ENCODE data around the gene RBM23.

The RBM23 gene

DNA sequence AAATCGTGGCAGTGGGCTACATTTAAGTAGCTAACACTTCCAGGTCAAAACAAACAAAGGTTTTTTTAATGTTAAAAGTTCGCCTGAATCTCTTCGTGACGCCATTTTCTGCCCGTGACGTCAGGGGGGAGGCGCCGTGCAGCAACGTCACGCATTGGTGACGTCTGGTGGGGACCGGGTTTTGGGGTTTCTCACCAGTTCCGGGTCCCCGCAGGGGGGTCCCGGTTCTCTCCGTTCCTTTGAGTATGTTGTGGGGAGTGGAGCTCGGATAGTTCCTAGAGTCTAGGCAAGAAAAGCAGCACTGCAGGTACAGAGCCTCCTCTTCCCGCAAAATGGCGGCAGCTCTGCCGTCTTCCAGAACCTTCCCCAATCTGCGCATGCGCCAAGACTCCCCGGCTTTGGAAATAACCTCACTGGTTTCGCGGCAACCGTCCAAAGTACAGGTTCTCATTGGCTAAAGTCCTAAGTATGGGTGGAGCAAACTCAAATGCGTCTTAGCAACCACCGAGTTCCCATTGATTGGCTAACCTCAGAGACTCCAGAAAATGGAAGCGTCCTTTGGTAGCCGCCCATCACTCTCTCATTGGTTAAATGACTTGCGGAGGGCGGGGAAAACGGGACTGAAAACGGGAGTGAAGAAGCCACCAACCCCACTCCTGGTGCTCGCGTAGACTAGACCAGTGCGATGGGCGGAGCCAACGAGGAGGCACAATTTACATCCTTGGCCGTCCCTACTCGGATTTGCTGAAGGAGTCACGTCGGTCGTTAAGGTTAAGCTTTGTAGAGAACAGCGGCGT, at the start of gene RBM23 (continued):
- TF ChIP-seq, protein P1, sequence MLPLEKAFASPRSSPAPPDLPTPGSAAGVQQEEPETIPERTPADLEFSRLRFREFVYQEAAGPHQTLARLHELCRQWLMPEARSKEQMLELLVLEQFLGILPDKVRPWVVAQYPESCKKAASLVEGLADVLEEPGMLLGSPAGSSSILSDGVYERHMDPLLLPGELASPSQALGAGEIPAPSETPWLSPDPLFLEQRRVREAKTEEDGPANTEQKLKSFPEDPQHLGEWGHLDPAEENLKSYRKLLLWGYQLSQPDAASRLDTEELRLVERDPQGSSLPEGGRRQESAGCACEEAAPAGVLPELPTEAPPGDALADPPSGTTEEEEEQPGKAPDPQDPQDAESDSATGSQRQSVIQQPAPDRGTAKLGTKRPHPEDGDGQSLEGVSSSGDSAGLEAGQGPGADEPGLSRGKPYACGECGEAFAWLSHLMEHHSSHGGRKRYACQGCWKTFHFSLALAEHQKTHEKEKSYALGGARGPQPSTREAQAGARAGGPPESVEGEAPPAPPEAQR (tag by site-specific recombination; IDR thresholded peaks at IDR 0.05): no peak
- peak; percentile 34; the same call in 1 of the 2 replicates for TF ChIP-seq ZNF394 (tag by site-specific recombination; IDR thresholded peaks at IDR 0.05; ENCODE audit: borderline replicate concordance)
- no peak for TF ChIP-seq ZNF221 (tag by site-specific recombination; IDR thresholded peaks at IDR 0.05; ENCODE audit: borderline replicate concordance)
- TF ChIP-seq, protein P2, sequence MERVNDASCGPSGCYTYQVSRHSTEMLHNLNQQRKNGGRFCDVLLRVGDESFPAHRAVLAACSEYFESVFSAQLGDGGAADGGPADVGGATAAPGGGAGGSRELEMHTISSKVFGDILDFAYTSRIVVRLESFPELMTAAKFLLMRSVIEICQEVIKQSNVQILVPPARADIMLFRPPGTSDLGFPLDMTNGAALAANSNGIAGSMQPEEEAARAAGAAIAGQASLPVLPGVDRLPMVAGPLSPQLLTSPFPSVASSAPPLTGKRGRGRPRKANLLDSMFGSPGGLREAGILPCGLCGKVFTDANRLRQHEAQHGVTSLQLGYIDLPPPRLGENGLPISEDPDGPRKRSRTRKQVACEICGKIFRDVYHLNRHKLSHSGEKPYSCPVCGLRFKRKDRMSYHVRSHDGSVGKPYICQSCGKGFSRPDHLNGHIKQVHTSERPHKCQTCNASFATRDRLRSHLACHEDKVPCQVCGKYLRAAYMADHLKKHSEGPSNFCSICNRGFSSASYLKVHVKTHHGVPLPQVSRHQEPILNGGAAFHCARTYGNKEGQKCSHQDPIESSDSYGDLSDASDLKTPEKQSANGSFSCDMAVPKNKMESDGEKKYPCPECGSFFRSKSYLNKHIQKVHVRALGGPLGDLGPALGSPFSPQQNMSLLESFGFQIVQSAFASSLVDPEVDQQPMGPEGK (tag by site-specific recombination; IDR thresholded peaks at IDR 0.05): no peak
- TF ChIP-seq TCF7L2 (IDR thresholded peaks at IDR 0.05; ENCODE audit: borderline replicate concordance, low read depth, low read length): no peak
- no peak for TF ChIP-seq ZNF354C (tag by site-specific recombination; IDR thresholded peaks at IDR 0.05; ENCODE audit: borderline replicate concordance, low read depth)
- TF ChIP-seq SETDB1 (IDR thresholded peaks at IDR 0.05; ENCODE audit: insufficient read length, low read length): no peak
- TF ChIP-seq ZNF223 (tag by site-specific recombination; IDR thresholded peaks at IDR 0.05): no peak
- peak; percentile 100 for TF ChIP-seq ZNF629 (tag by site-specific recombination; IDR thresholded peaks at IDR 0.05)
- peak; percentile 18; the same call in 1 of the 2 replicates for TF ChIP-seq WT1 (tag by site-specific recombination; IDR thresholded peaks at IDR 0.05)
- TF ChIP-seq ZNF791 (tag by site-specific recombination; IDR thresholded peaks at IDR 0.05): no peak

DNA sequence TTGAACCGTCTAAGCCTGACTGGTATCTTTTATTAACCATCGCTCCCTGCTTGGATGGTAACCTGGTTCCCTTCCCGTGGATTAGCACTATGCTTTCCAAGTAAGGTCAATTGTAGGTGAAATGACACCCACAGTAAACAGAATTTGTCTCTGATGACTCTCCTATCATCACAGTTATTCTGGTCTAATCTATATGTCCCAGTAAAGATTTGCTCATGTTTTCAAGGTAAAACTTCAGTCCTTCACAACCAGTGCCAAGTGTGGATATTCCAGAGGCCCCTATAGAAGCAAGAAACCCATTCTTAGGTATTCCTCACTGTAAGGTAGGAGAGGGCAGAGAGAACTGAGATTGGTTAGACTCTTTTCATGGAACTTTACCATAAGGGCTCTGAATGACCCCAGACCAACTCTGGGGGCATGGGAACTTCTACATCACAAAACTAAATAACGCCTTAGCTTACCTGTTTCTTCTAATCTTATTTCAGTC, 47.9 kb upstream of the RBM23 start:
- TF ChIP-seq ZNF677 (tag by site-specific recombination; IDR thresholded peaks at IDR 0.05) (no peak), ZNF596 (tag by site-specific recombination; IDR thresholded peaks at IDR 0.05) (no peak), ZNF214 (tag by site-specific recombination; IDR thresholded peaks at IDR 0.05; ENCODE audit: borderline replicate concordance) (no peak), ZNF138 (tag by site-specific recombination; IDR thresholded peaks at IDR 0.05; ENCODE audit: borderline replicate concordance) (no peak)
- TF ChIP-seq, protein P3, sequence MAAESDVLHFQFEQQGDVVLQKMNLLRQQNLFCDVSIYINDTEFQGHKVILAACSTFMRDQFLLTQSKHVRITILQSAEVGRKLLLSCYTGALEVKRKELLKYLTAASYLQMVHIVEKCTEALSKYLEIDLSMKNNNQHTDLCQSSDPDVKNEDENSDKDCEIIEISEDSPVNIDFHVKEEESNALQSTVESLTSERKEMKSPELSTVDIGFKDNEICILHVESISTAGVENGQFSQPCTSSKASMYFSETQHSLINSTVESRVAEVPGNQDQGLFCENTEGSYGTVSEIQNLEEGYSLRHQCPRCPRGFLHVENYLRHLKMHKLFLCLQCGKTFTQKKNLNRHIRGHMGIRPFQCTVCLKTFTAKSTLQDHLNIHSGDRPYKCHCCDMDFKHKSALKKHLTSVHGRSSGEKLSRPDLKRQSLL (tag by site-specific recombination; IDR thresholded peaks at IDR 0.05): no peak
- ChIA-PET CTCF (interaction anchor here (0.6 to 1.2 kb wide), 2 partner anchors 36 to 143 kb away, joined by 4 to 5 read pairs; no protein-coding TSS in a partner anchor), POLR2A (interaction anchor here (1.2 to 3.3 kb wide), 3 partner anchors 10 to 15 kb away, joined by 6 to 17 read pairs (median 7); partner anchors contain the start of genes AJUBA and HAUS4)
- peaks cover 5% of the 10 kb centered on the region; the same call in 1 of the 2 replicates for H3K4me1 ChIP-seq (ENCODE audit: control insufficient read depth, insufficient read depth, low read length)
- H3K36me3 ChIP-seq (ENCODE audit: control insufficient read depth in 2 of 2, insufficient read depth in 1 of 2, low read length in 2 of 2): peaks cover 0 to 1% of the 10 kb centered on the region in 2 experiments; a peak in 1 of 3 replicates
- H3K9me3 ChIP-seq (ENCODE audit: control insufficient read depth, insufficient read depth, low read depth, low read length): no peaks in the 10 kb centered on the region
- no peak overlapping the region for H3K27ac ChIP-seq (ENCODE audit: extremely low read depth, low read depth, low read length)
- H3K4me3 ChIP-seq (ENCODE audit: low read depth, low read length): no peak overlapping the region
